Heart right ventricle (tissue), 16 donors: Measurements from ENCODE around the gene ZNF280A. TPM values are rescaled to one million over a fixed set of nuclear protein-coding genes. Genes with fewer than 3 reads are reported as not detected.
A peak's percentile ranks its signal among the peaks of the same experiment; 100 is the strongest.

Source experiments
- ATAC-seq, 8 donors: fragments of 200-7000 bp; cut with Tn5 transposase; one replicate each; pipeline ENCODE4 v1.9.1; 2020; ENCODE audit warnings: mild to moderate bottlenecking in 8 of 8, moderate library complexity in 8 of 8, moderate number of reproducible peaks in 1 of 8
- DNase-seq, 2 donors: peaks; one replicate each; pipeline ENCODE4 v3.0.0-alpha.2; 2020
- H3K27ac ChIP-seq, 10 donors: fragments of 200-600 bp; sonication (generic) in 2 of 10; one replicate each; pipeline versions ENCODE4 v1.5.0 to v1.8.0; 2020 to 2022; ENCODE audit warnings: mild to moderate bottlenecking in 3 of 10
- H3K27me3 ChIP-seq, 7 donors: fragments of 200-600 bp; one replicate each; pipeline ENCODE4 v1.8.0; 2021 to 2022; ENCODE audit warnings: mild to moderate bottlenecking in 2 of 7
- H3K36me3 ChIP-seq, 9 donors: fragments of 200-600 bp; sonication (generic) in 1 of 9; one replicate each; pipeline versions ENCODE4 v1.5.0 to v1.8.0; 2020 to 2022; ENCODE audit warnings: mild to moderate bottlenecking in 2 of 9
- H3K4me1 ChIP-seq, 9 donors: fragments of 200-600 bp; sonication (generic) in 1 of 9; one replicate each; pipeline versions ENCODE4 v1.5.0 to v1.8.0; 2020 to 2022; ENCODE audit warnings: mild to moderate bottlenecking in 4 of 9
- H3K4me3 ChIP-seq, 10 donors: fragments of 200-600 bp; sonication (generic) in 2 of 10; one replicate each; pipeline versions ENCODE4 v1.5.0 to v1.8.0; 2020 to 2022; ENCODE audit warnings: mild to moderate bottlenecking in 7 of 10, moderate library complexity in 2 of 10
- H3K9me3 ChIP-seq, 11 donors: fragments of 200-600 bp in 10 of 11; sonication (generic) in 2 of 11; one replicate each; pipeline versions ENCODE4 v1.5.0 to v1.8.0; 2013 to 2022; ENCODE audit warnings: mild to moderate bottlenecking in 2 of 11, control low read depth in 1 of 11, moderate library complexity in 1 of 11
- CTCF ChIP-seq, 9 donors: fragments of 200-600 bp; sonication (generic) in 2 of 9; IDR thresholded peaks; one replicate each; pipeline versions ENCODE4 v1.5.0 to v1.8.0; 2021 to 2022; ENCODE audit warnings: antibody characterized with exemption in 9 of 9, mild to moderate bottlenecking in 5 of 9, moderate library complexity in 1 of 9
- WGBS, 2 donors: extraction: QIAGEN DNeasy Blood & Tissue Kit; methylation state at CpG; one replicate each; pipeline ENCODE4 v1.1.7; 2013; ENCODE audit warnings: inconsistent platforms in 1 of 2; 5-methylcytosine and 5-hydroxymethylcytosine counted together
- intact Hi-C, 10 donors: fragments of 100-400 bp; cut with DNase I; formaldehyde crosslinking; loops; one replicate each; pipeline versions ENCODE4 v1.11.1 to v1.14.2; 2022
- polyA plus RNA-seq, 2 donors: library from polyadenylated mRNA; stranded (reverse); fragments of 200-250 nt; gene quantifications; one replicate each; pipeline ENCODE4 v1.2.3, GENCODE V29; 2013
- total RNA-seq, 10 donors: library from RNA; stranded (reverse); fragmentation: NEBNext Ultra II Directional in 3 of 10; extraction: Animal tissue kit (Norgen Biotek cat#: 25700) in 3 of 10; gene quantifications; one replicate each; pipeline versions ENCODE4 v1.2.1 to v1.2.4, GENCODE V29; 2021 to 2023
- donor health status: Arrhythmogenic right ventricular cardiomyopathy.
- donor health status: ischemic (EF 13 %, LVEDD 7.1; RV severe dilation, severe dysfunction).
- donor health status: healthy with polysubstance abuse.
- donor health status: DM: no; HTN: yes; CAD: no.
- donor health status: DM: no; HTN: no; CAD: no.
- donor health status: ischemic (EF 25% LVEDD 6.9; RV normal size, moderate dysfunction).
- donor health status: ischemic (EF 25% LVEDD 5.7; RV mildly dilated, moderate dysfunction).
- donor health status: healthy.
- donor health status: DM: yes; HTN: yes; CAD: no.
- donor health status: Ischemic cardiomyopathy.
- donor health status: ischemic (EF 35%, LVEDD 5.7; RV mildly dilated, moderate dysfunction).
- donor health status: nonischemic (EF 11% LVEDD 7.7; RV severe dilation, severe dysfunction).
- donor health status: DM: yes; HTN: yes; CAD: no.
- donor health status: PGD.
- donor health status: ischemic (EF 29% LVEDD 5.4; RV normal size, mild dysfunction).
- donor health status: nonischemic (EF 23%, LVEDD 6.1; RV moderate dilation, normal function).

ZNF280A gene
- total and polyA plus RNA-seq, 12 donors: not detected

- Histone ChIP-seq H3K27me3 (no peaks in the 10 kb centered on the region), H3K36me3 (no peaks in the 10 kb centered on the region), H3K4me1 (peaks cover 0 to 10% (median 0%) of the 10 kb centered on the region in 9 donors), H3K9me3 (no peaks in the 10 kb centered on the region), H3K4me3 (no peak overlapping the region), H3K27ac (no peak overlapping the region)
- intact Hi-C loops: no loop called here
- no peak for DNase-seq
- 92 to 93% methylated on average over 12 of the region's 12 CpGs for WGBS, 2 donors
- ATAC-seq: no peak
- no peak for TF ChIP-seq CTCF (IDR thresholded peaks at IDR 0.05)
Measured at GRCh38 chr22:22487869-22488597, 32.0 kb downstream of the ZNF280A start.

GRCh38 chr22:22487059-22487458 lies 33.0 kb downstream of the ZNF280A start:
- ATAC-seq: no peak
- Histone ChIP-seq H3K9me3 (no peaks in the 10 kb centered on the region), H3K4me3 (no peak overlapping the region), H3K4me1 (peaks cover 0 to 10% (median 0%) of the 10 kb centered on the region in 9 donors), H3K36me3 (no peaks in the 10 kb centered on the region), H3K27ac (no peak overlapping the region), H3K27me3 (no peaks in the 10 kb centered on the region)
- no peak for DNase-seq
- WGBS, 2 donors: 94 to 96% methylated on average over 6 of the region's 6 CpGs
- intact Hi-C loops: no loop called here
- TF ChIP-seq CTCF (IDR thresholded peaks at IDR 0.05): no peak

- peak in 5 of 8 donors; percentile 25 to 81 (median 74) for ATAC-seq
- WGBS, 2 donors: 87 to 89% methylated on average over 4 of the region's 4 CpGs
- Histone ChIP-seq H3K27ac (peak overlapping the region in 3 of 10 donors; percentile 25 to 63 (median 55)), H3K4me3 (no peak overlapping the region), H3K27me3 (no peaks in the 10 kb centered on the region), H3K4me1 (peaks cover 0 to 10% (median 0%) of the 10 kb centered on the region in 9 donors), H3K36me3 (no peaks in the 10 kb centered on the region), H3K9me3 (no peaks in the 10 kb centered on the region)
- no peak for TF ChIP-seq CTCF (IDR thresholded peaks at IDR 0.05)
- no peak for DNase-seq
- intact Hi-C loops: no loop called here
Measured at GRCh38 chr22:22486132-22486899, 33.8 kb downstream of the ZNF280A start.

- intact Hi-C loops: no loop called here
- 91 to 93% methylated on average over 3 of the region's 3 CpGs for WGBS, 2 donors
- no peaks in the 10 kb centered on the region for H3K9me3 ChIP-seq
- peak overlapping the region in 1 of 10 donors; percentile 63 for H3K27ac ChIP-seq
- no peak overlapping the region for H3K4me3 ChIP-seq
- peaks cover 0 to 10% (median 0%) of the 10 kb centered on the region in 9 donors for H3K4me1 ChIP-seq
- H3K36me3 ChIP-seq: no peaks in the 10 kb centered on the region
- no peak for TF ChIP-seq CTCF (IDR thresholded peaks at IDR 0.05)
- H3K27me3 ChIP-seq: no peaks in the 10 kb centered on the region
- ATAC-seq (no peak), DNase-seq (no peak)
Measured at GRCh38 chr22:22485524-22485923, 34.5 kb downstream of the ZNF280A start.
